Stimulated activated CD8-positive, alpha-beta memory T cell treated with anti-CD3 and anti-CD28 coated beads, Interleukin-4, amount 100 ng/mL, for 48 hours (primary cell): ENCODE measurements around the gene TCERG1.
"Not testable (repeated sequence)": the region's sequence is repeated elsewhere in the genome, so short reads cannot be mapped to it uniquely, and the experiment has no call there.

Experiments
- DNase-seq: peaks from one replicate; pipeline ENCODE4 v3.0.0-alpha.2; 2020

The TCERG1 gene

GRCh38 chr5:146523698-146524097 is 76.6 kb downstream of the TCERG1 start:
- no peak for DNase-seq

- no peak for DNase-seq
Measured at GRCh38 chr5:146527785-146528184, 80.7 kb downstream of the TCERG1 start.

GRCh38 chr5:146528236-146528635 is 81.1 kb downstream of the TCERG1 start:
- DNase-seq: no peak

- DNase-seq: no peak
Measured at GRCh38 chr5:146529984-146530383, 82.9 kb downstream of the TCERG1 start.

GRCh38 chr5:146533260-146533857 is 86.2 kb downstream of the TCERG1 start:
- DNase-seq: peak; percentile 87

- DNase-seq: no peak
Measured at GRCh38 chr5:146533882-146534281, 86.7 kb downstream of the TCERG1 start.

GRCh38 chr5:146538432-146538831 is 91.3 kb downstream of the TCERG1 start:
- no peak for DNase-seq

- no peak for DNase-seq
Measured at GRCh38 chr5:146539973-146540372, 92.8 kb downstream of the TCERG1 start.

GRCh38 chr5:146540414-146540813 is 93.3 kb downstream of the TCERG1 start:
- DNase-seq: no peak

GRCh38 chr5:146541958-146542849 is 95.1 kb downstream of the TCERG1 start:
- DNase-seq: peak; percentile 81

- no peak for DNase-seq
Measured at GRCh38 chr5:146544232-146544631, 97.1 kb downstream of the TCERG1 start.

GRCh38 chr5:146548781-146549449 is 101.8 kb downstream of the TCERG1 start:
- no peak for DNase-seq

GRCh38 chr5:146549615-146550014 is 102.5 kb downstream of the TCERG1 start:
- DNase-seq: no peak

- no peak for DNase-seq
Measured at GRCh38 chr5:146553446-146553845, 106.3 kb downstream of the TCERG1 start.

GRCh38 chr5:146556884-146557283 is 109.8 kb downstream of the TCERG1 start:
- DNase-seq: not testable (repeated sequence)

GRCh38 chr5:146560205-146560812 is 113.2 kb downstream of the TCERG1 start:
- no peak for DNase-seq
